ENCODE measurements around the gene NR5A1. TPM values are rescaled to one million over a fixed set of nuclear protein-coding genes. Genes with fewer than 3 reads are reported as not detected.

The NR5A1 gene
- total RNA-seq, 2 experiments from 2014 or later = not detected

DNA sequence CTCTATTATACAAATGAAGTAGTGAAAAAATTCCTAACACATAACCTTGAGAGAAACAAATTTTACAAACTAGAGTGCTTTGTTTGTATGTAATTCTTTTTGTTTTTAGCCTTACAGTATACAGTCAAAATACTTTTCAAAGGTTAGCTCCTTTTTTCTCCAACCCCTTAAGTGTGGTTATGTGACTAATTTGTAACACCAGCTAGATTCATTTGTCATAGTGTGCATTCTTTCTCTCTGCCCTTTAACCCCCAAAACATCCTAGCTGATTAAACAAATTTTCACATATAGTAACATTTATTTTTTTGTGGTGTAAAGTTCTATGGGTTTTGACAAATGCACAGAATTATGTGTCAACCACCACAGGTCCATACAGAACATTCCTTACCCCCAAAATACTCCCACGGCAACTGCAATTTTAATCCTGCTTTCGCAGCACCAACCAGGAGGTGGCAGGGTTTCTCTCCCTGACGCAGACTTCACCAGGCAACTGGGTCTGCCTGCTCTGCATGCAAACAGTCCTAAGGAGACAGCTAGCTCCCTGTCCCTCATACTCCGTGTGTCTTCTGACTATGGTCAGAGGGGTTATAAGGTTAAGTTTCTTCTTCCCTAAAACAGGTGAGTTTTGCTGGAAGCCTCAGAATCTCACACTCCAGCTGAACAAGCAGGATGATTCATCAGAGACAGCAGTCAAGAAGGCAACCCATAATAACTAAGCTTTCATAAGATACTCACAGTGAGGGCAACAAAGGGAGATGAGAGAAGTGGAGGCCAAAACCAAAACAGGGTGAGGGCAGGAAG lies 44.5 kb upstream of the NR5A1 start:
- TF ChIP-seq, protein P1, sequence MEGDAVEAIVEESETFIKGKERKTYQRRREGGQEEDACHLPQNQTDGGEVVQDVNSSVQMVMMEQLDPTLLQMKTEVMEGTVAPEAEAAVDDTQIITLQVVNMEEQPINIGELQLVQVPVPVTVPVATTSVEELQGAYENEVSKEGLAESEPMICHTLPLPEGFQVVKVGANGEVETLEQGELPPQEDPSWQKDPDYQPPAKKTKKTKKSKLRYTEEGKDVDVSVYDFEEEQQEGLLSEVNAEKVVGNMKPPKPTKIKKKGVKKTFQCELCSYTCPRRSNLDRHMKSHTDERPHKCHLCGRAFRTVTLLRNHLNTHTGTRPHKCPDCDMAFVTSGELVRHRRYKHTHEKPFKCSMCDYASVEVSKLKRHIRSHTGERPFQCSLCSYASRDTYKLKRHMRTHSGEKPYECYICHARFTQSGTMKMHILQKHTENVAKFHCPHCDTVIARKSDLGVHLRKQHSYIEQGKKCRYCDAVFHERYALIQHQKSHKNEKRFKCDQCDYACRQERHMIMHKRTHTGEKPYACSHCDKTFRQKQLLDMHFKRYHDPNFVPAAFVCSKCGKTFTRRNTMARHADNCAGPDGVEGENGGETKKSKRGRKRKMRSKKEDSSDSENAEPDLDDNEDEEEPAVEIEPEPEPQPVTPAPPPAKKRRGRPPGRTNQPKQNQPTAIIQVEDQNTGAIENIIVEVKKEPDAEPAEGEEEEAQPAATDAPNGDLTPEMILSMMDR (IDR thresholded peaks at IDR 0.05) = peak; percentile 55
- ChIA-PET CTCF (interaction anchor here (1.0 to 3.6 kb wide), 18 partner anchors 10 to 855 kb away, joined by 3 to 22 read pairs (median 4); partner anchors contain the start of gene NR6A1), POLR2A (no interaction called here)
- no peaks in the 10 kb centered on the region for H3K9me3 Mint-ChIP-seq
- no peak overlapping the region for H3K4me3 Mint-ChIP-seq
- no peaks in the 10 kb centered on the region for H3K27me3 Mint-ChIP-seq
- ATAC-seq (peak; percentile 84), DNase-seq (peak; percentile 50)
- peaks cover 16% of the 10 kb centered on the region for H3K4me1 Mint-ChIP-seq (ENCODE audit: low read depth)
- intact Hi-C loops (cut with micrococcal nuclease) = no loop called here
- no peaks in the 10 kb centered on the region for H3K36me3 Mint-ChIP-seq (ENCODE audit: low read depth)
- H3K27ac Mint-ChIP-seq = no peak overlapping the region

DNA sequence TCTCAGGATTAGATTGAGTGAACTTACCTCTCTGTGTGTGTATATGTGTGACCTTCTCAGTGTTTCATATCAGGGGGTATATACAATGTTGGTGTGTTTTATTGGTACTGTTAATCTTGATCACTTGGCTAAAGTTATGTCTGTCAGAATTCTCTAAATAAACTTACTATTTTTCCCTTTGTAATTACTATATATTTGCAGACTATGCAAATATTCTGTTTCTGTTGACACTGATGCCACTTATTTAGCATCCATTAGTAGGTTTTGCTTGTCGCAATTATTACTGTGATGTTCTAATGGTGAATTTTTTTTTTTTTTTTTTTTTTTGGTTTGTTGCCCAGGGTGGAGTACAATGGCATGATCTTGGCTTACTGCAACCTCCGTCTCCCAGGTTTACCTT lies 42.9 kb upstream of the NR5A1 start:
- peaks cover 2% of the 10 kb centered on the region for H3K27me3 Mint-ChIP-seq
- ATAC-seq (no peak), DNase-seq (no peak)
- ChIA-PET CTCF (interaction anchor here (2.7 kb wide), 1 partner anchor 13 kb away, joined by 10 read pairs; no protein-coding TSS in a partner anchor), POLR2A (no interaction called here)
- no peak overlapping the region for H3K27ac Mint-ChIP-seq
- no peak overlapping the region for H3K4me3 Mint-ChIP-seq
- H3K4me1 Mint-ChIP-seq (ENCODE audit: low read depth) = peaks cover 16% of the 10 kb centered on the region
- intact Hi-C loops (cut with micrococcal nuclease) = no loop called here
- no peaks in the 10 kb centered on the region for H3K9me3 Mint-ChIP-seq
- H3K36me3 Mint-ChIP-seq (ENCODE audit: low read depth) = no peaks in the 10 kb centered on the region
- TF ChIP-seq, protein P1 (IDR thresholded peaks at IDR 0.05) = no peak

DNA sequence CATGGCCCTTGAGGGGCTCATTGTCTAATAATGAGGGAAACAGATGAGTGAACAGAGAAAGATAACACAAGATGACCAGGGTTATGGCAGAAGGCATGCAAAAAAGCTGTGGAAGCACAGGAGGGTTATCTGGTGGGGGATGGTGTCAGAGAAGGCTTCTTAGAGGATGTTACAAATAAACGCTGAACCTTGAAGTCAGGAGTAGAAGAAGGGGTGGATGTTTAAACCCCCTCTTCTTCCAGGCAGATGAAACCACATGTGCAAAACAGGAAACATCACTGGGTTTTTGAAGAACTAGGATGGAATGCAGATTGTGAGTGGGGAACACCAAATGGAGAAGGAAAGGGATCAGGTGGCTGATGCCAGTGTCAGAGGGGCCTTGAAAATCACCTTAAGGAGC lies 41.8 kb upstream of the NR5A1 start:
- no peak overlapping the region for H3K27ac Mint-ChIP-seq
- ATAC-seq (no peak), DNase-seq (no peak)
- no peaks in the 10 kb centered on the region for H3K36me3 Mint-ChIP-seq (ENCODE audit: low read depth)
- no peak overlapping the region for H3K4me3 Mint-ChIP-seq
- no peaks in the 10 kb centered on the region for H3K9me3 Mint-ChIP-seq
- H3K4me1 Mint-ChIP-seq (ENCODE audit: low read depth) = peaks cover 16% of the 10 kb centered on the region
- TF ChIP-seq, protein P1 (IDR thresholded peaks at IDR 0.05) = no peak
- ChIA-PET POLR2A (no interaction called here), CTCF (interaction anchor here (0.9 to 2.7 kb wide), 2 partner anchors 8 to 12 kb away, joined by 3 to 10 read pairs; no protein-coding TSS in a partner anchor)
- intact Hi-C loops (cut with micrococcal nuclease) = no loop called here
- peaks cover 3% of the 10 kb centered on the region for H3K27me3 Mint-ChIP-seq

DNA sequence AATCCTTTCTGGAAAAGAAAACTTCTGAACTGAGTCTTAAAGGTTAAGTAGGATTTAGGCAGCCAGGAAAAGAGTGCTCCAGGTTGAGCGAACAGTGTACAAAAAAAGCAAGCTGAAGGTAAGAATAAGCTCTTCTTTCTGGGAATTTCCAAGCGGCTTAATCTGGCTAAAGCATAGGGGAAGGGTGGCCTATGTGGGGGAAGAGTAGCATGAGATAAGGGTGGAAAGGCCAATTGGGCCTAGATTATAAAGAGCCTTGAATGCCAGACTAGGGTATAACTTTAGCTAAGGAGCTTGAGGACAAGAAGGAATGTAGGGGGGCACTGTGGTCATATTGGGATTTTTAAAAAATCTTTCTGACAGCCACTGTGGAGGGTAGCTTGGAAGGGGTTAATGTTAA lies 37.3 kb upstream of the NR5A1 start:
- H3K36me3 Mint-ChIP-seq (ENCODE audit: low read depth) = no peaks in the 10 kb centered on the region
- H3K4me3 Mint-ChIP-seq = no peak overlapping the region
- H3K27me3 Mint-ChIP-seq = peaks cover 6% of the 10 kb centered on the region
- no peak overlapping the region for H3K27ac Mint-ChIP-seq
- intact Hi-C loops (cut with micrococcal nuclease) = no loop called here
- POLR2A ChIA-PET = no interaction called here
- no peaks in the 10 kb centered on the region for H3K9me3 Mint-ChIP-seq
- CTCF ChIA-PET = interaction anchor here (0.8 to 1.1 kb wide), 3 partner anchors 8 to 168 kb away, joined by 3 to 4 read pairs (median 3); no protein-coding TSS in a partner anchor
- no peak for ATAC-seq
- H3K4me1 Mint-ChIP-seq (ENCODE audit: low read depth) = peaks cover 16% of the 10 kb centered on the region
- DNase-seq = no peak
- TF ChIP-seq, protein P1 (IDR thresholded peaks at IDR 0.05) = no peak

DNA sequence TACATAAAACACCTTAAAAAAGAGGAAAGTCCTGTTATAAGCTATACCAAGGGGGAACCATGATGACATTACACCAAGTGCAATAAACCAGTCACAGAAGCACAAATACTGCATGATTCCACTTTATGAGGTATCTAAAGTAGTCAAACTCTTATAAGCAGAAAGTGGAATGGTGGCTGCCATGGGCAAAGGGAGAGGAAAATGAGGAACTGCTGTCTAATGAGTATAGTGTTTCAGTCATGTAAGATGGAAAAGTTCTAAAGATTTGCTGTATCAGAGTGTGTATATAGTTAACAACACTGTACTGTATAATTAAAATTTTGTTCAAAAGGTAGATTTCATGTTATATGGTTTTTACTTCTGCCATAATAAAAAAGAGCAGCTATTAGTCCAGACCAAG lies 34.6 kb upstream of the NR5A1 start:
- Mint-ChIP-seq H3K36me3 (ENCODE audit: low read depth) (no peaks in the 10 kb centered on the region), H3K27me3 (peaks cover 6% of the 10 kb centered on the region), H3K27ac (no peak overlapping the region), H3K4me3 (no peak overlapping the region), H3K4me1 (ENCODE audit: low read depth) (no peaks in the 10 kb centered on the region), H3K9me3 (no peaks in the 10 kb centered on the region)
- DNase-seq (no peak), ATAC-seq (no peak)
- intact Hi-C loops (cut with micrococcal nuclease) = no loop called here
- ChIA-PET CTCF (interaction anchor here (1.4 kb wide), 1 partner anchor 10 kb away, joined by 4 read pairs; no protein-coding TSS in a partner anchor), POLR2A (no interaction called here)
- TF ChIP-seq, protein P1 (IDR thresholded peaks at IDR 0.05) = no peak
